Vein endothelial cell (primary cell): ENCODE measurements around the gene TMED7. TPM values are rescaled to one million over a fixed set of nuclear protein-coding genes. Genes with fewer than 3 reads are reported as not detected.

ENCODE experiments used
- total RNA-seq: library from RNA; depleted of rRNA; stranded (reverse); fragments of >200 nt; gene quantifications from 2 replicates; pipeline ENCODE4 v1.2.3, GENCODE V29; 2012

TMED7 gene
- total RNA-seq, result 129 and 139 TPM in 2 replicates

GRCh38 chr5:115625579-115626444, at the start of gene TMED7:
TMED7 (minus strand) TSS chr5:115626036; CDS start chr5:115625792, 244 bp downstream.

GRCh38 chr5:115601701-115602590, 23.9 kb downstream of the TMED7 start, which contains the start of gene TICAM2:
TICAM2 (minus strand) TSS chr5:115602479; CDS start chr5:115581256, 21,223 bp downstream.

Other genes with a start within 250 kb of the TMED7 start
- gene FEM1C, start 81.3 kb downstream of the TMED7 start, total RNA-seq, result 16.3 and 18.8 TPM in 2 replicates
- 0.65 and 1.4 TPM in 2 replicates for gene TICAM2, start 23.6 kb downstream of the TMED7 start, total RNA-seq
- 0.65 and 9.9 TPM in 2 replicates for gene CDO1, start 190.6 kb upstream of the TMED7 start, total RNA-seq
- 58.5 and 70.3 TPM in 2 replicates for gene ATG12, start 215.5 kb upstream of the TMED7 start, total RNA-seq
- gene AP3S1, start 215.9 kb upstream of the TMED7 start, total RNA-seq, result 96.7 and 104 TPM in 2 replicates